GM06990 (cell line): ENCODE results near the gene ABHD5.

Experiments
- DNase-seq: peaks from one replicate; pipeline ENCODE4 v3.0.0-alpha.2; 2011; ENCODE audit not compliant: insufficient read length; ENCODE audit errors: extremely low read depth
- H3K27me3 ChIP-seq: replicated peaks from 2 replicates; pipeline ENCODE4 v1.6.0; 2011; ENCODE audit warnings: low read length; ENCODE audit not compliant: control insufficient read depth, insufficient read depth
- H3K36me3 ChIP-seq: 2 replicates; pipeline ENCODE4 v1.5.1; 2011; ENCODE audit warnings: low read length; ENCODE audit not compliant: control insufficient read depth, insufficient read depth
- H3K4me3 ChIP-seq: replicated peaks from 2 replicates; pipeline ENCODE4 v1.5.1; 2011; ENCODE audit warnings: low read depth, mild to moderate bottlenecking, control low read depth, low read length
- TF ChIP-seq, protein P1 (sequence below): IDR thresholded peaks from 2 replicates; pipeline ENCODE4 v1.5.1; 2011; ENCODE audit warnings: low read length, control low read depth, mild to moderate bottlenecking, inconsistent platforms; ENCODE audit not compliant: insufficient read depth, poor library complexity, severe bottlenecking

Gene ABHD5

DNA sequence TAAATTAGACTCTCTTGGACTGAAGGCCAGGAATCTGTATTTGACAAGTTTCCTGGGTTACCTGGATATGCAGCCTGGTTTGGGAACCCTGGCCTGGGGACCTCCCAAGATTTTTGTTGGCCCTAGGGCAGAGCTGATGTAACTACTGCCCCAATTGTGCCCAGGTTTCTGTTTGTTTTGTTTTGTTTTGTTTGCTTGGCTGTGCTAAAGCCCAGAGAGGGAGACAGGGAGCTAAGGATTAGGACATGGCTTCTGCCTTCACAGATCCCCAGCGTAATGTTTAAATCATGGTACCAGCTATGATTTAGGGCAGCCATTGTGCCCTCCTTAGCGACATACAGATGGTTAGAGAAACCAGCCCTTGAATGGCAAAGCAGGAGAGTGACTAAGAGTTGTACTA, 47.6 kb downstream of the ABHD5 start:
- TF ChIP-seq, protein P1, sequence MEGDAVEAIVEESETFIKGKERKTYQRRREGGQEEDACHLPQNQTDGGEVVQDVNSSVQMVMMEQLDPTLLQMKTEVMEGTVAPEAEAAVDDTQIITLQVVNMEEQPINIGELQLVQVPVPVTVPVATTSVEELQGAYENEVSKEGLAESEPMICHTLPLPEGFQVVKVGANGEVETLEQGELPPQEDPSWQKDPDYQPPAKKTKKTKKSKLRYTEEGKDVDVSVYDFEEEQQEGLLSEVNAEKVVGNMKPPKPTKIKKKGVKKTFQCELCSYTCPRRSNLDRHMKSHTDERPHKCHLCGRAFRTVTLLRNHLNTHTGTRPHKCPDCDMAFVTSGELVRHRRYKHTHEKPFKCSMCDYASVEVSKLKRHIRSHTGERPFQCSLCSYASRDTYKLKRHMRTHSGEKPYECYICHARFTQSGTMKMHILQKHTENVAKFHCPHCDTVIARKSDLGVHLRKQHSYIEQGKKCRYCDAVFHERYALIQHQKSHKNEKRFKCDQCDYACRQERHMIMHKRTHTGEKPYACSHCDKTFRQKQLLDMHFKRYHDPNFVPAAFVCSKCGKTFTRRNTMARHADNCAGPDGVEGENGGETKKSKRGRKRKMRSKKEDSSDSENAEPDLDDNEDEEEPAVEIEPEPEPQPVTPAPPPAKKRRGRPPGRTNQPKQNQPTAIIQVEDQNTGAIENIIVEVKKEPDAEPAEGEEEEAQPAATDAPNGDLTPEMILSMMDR, result no peak
- no peak overlapping the region for H3K4me3 ChIP-seq
- H3K27me3 ChIP-seq, result no peaks in the 10 kb centered on the region
- H3K36me3 ChIP-seq, result no peaks in the 10 kb centered on the region
- DNase-seq, result no peak

DNA sequence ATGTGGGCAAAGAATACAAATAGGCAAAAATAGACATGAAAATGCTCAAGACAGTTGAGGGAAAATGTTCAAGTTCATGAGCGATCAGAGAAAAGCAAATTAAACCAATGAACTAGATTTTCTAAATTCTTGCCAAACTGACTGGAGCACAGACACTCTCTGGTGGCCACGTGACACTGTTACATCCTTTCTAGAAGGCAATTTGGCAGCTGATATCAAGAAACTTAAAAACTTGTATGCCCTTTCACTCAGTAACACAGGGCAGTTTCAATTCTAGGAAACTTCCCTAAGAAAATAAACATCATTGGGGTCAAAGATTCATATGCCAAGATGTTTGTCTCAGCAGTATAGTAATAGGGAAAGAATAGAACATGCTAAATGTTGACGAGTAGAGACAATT, 52.2 kb downstream of the ABHD5 start:
- TF ChIP-seq, protein P1, result no peak
- Histone ChIP-seq H3K27me3 (no peaks in the 10 kb centered on the region), H3K4me3 (no peak overlapping the region), H3K36me3 (no peaks in the 10 kb centered on the region)
- no peak for DNase-seq

DNA sequence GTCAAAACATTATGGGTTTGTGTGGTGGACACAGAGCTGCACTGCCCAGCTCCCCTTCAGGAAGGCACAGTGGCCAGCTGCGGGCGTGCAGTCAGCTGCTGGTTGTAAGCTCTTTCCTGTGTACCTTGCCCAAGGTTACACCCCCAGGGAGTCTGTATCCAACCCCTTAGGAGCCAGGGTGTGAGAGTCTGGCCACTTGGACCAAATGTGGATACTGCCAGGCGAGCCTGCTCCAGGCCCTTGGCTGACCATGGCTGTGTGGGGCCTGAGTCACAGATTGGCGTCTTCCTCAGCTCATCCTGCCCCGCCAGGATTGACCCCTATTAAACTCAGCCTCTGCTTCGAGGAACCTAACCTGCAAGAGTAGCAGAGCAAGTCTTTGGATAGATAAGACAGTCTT, 56.9 kb downstream of the ABHD5 start:
- TF ChIP-seq, protein P1, result no peak

DNA sequence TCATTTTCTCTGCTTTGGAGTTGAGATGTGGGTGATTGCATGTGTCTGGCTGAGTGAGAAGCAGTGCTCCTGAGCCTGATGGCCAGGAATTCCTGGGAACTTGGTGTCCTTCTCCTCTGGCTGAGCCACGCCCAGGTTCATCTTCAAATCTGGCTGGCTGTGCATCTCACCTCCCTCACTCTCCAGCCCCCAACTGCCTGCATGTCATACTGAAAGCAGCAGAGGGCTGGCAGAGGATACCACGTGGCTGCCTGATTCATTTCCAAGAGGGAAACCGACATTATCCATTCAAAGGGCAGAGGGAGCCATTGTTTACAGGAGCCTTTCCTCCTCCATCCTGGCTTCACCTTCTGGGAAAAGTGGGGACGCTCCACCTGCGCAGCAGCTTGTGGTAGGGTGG, 57.4 kb downstream of the ABHD5 start:
- TF ChIP-seq, protein P1, result no peak
- no peaks in the 10 kb centered on the region for H3K36me3 ChIP-seq
- no peak overlapping the region for H3K4me3 ChIP-seq
- no peak for DNase-seq
- H3K27me3 ChIP-seq, result no peaks in the 10 kb centered on the region; the same call in 1 of the 2 replicates

More for the DNA sequence above, 56.9 kb downstream of the ABHD5 start:
- no peak overlapping the region for H3K4me3 ChIP-seq
- H3K27me3 ChIP-seq, result no peaks in the 10 kb centered on the region; the same call in 1 of the 2 replicates
- no peaks in the 10 kb centered on the region for H3K36me3 ChIP-seq
- no peak for DNase-seq

DNA sequence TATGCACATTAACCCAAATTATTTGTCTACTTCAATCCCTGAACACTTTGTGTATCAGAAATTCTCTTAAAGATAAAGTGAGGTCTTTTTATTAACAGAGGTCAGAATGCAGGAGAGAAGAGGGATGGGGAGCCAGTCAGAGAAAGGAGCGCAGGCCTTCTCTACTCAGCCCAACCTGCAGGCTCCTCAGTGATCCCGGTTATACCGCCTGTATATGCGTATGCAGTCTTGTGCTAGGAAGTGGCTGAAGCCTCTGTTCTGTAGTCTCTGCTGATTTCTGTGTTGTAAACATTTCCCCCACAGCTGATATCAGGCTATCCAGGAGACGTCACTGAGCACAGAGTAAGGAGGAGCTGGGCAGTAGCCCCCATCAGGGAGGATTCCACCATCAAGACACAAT, 57.9 kb downstream of the ABHD5 start:
- Histone ChIP-seq H3K4me3 (no peak overlapping the region), H3K27me3 (no peaks in the 10 kb centered on the region; the same call in 1 of the 2 replicates), H3K36me3 (no peaks in the 10 kb centered on the region)
- TF ChIP-seq, protein P1, result no peak
- no peak for DNase-seq

DNA sequence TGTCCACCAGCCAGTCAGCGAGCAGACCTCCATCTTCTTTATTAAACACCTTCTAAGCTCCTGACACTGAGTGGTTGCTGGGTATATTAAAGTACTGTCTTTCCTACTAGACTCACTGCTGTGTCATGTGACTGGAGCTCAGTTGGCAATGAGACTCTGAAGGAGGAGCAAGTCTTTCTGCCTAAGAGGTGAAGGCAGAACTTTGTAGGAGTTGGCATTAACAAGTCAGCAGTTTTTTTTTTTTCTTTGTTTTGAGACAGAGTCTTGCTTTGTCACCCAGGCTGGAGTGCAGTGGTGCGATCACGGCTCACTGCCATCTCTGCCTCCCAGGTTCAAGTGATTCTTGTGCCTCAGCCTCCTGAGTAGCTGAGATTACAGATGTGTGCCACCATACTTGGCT, 62.2 kb downstream of the ABHD5 start:
- H3K36me3 ChIP-seq, result no peaks in the 10 kb centered on the region
- no peak for DNase-seq
- TF ChIP-seq, protein P1, result no peak
- no peaks in the 10 kb centered on the region; the same call in 1 of the 2 replicates for H3K27me3 ChIP-seq
- no peak overlapping the region for H3K4me3 ChIP-seq
